Common myeloid progenitor, CD34-positive (primary cell): ENCODE data around the gene DPYD. TPM values are rescaled to one million over a fixed set of nuclear protein-coding genes. Genes with fewer than 3 reads are reported as not detected.

ENCODE experiments used
- CTCF ChIA-PET: fragments of 350-600 bp; sonication (Branson Sonifier 250); formaldehyde crosslinking; loops from one replicate; lab custom pipeline; 2021; ENCODE audit warnings: antibody characterized with exemption; lab: Charles Lee
- POLR2A ChIA-PET: fragments of 350-600 bp; sonication (Branson Sonifier 250); formaldehyde crosslinking; loops from one replicate; lab custom pipeline; 2021; ENCODE audit warnings: antibody characterized with exemption; lab: Charles Lee
- DNase-seq, 3 donors: peaks; one replicate each; pipeline versions ENCODE4 v3.0.0 to v3.0.0-alpha.2; 2013
- H3K27ac ChIP-seq, 2 experiments: 1 replicate in 1 of 2; 2 replicates in 1 of 2; pipeline ENCODE4 v1.7.0; 2013; ENCODE audit warnings: inconsistent platforms in 2 of 2, low read length in 2 of 2, mild to moderate bottlenecking in 2 of 2, low read depth in 1 of 2, moderate library complexity in 1 of 2; ENCODE audit not compliant: severe bottlenecking in 2 of 2, insufficient read depth in 1 of 2, poor library complexity in 1 of 2
- H3K27me3 ChIP-seq, 5 experiments: replicated peaks in 2 of 5; 1 replicate in 3 of 5; 2 replicates in 2 of 5; pipeline versions ENCODE4 v1.6.1 to v1.7.0; 2013; ENCODE audit warnings: low read length in 4 of 5, mild to moderate bottlenecking in 2 of 5, moderate library complexity in 2 of 5, inconsistent platforms in 1 of 5; ENCODE audit not compliant: insufficient read depth in 5 of 5, control insufficient read depth in 4 of 5
- H3K36me3 ChIP-seq, 4 experiments: 1 replicate in 2 of 4; 2 replicates in 2 of 4; pipeline versions ENCODE4 v1.6.1 to v1.7.0; 2013; ENCODE audit warnings: low read length in 3 of 4, control low read depth in 1 of 4, mild to moderate bottlenecking in 1 of 4; ENCODE audit not compliant: control insufficient read depth in 4 of 4, insufficient read depth in 4 of 4
- H3K4me1 ChIP-seq, 4 experiments: 1 replicate in 3 of 4; 2 replicates in 1 of 4; pipeline versions ENCODE4 v1.6.1 to v1.7.1; 2013; ENCODE audit warnings: low read length in 3 of 4, mild to moderate bottlenecking in 3 of 4, control low read depth in 1 of 4, inconsistent platforms in 1 of 4, moderate library complexity in 1 of 4; ENCODE audit not compliant: control insufficient read depth in 4 of 4, insufficient read depth in 4 of 4; ENCODE audit errors: control extremely low read depth in 1 of 4
- H3K4me3 ChIP-seq, 7 experiments: 1 replicate in 4 of 7; 2 replicates in 3 of 7; pipeline versions ENCODE4 v1.5.1 to v1.7.0; 2013; ENCODE audit warnings: mild to moderate bottlenecking in 7 of 7, low read length in 6 of 7, moderate library complexity in 6 of 7, inconsistent platforms in 2 of 7, low read depth in 2 of 7, control low read depth in 1 of 7; ENCODE audit not compliant: insufficient read depth in 4 of 7, control insufficient read depth in 1 of 7; ENCODE audit errors: extremely low read depth in 1 of 7
- H3K9me3 ChIP-seq, 5 experiments: 1 replicate in 4 of 5; 2 replicates in 1 of 5; pipeline versions ENCODE4 v1.6.1 to v1.7.1; 2013; ENCODE audit warnings: low read length in 4 of 5, mild to moderate bottlenecking in 2 of 5, inconsistent platforms in 1 of 5, low read depth in 1 of 5, moderate library complexity in 1 of 5; ENCODE audit not compliant: control insufficient read depth in 4 of 5, insufficient read depth in 2 of 5; ENCODE audit errors: control extremely low read depth in 1 of 5
- WGBS: methylation state at CpG from one replicate; pipeline ENCODE4 v1.1.5; 2013; ENCODE audit not compliant: insufficient coverage; 5-methylcytosine and 5-hydroxymethylcytosine counted together
- polyA plus RNA-seq: library from polyadenylated mRNA; unstranded; fragments of 120-200 nt; gene quantifications from one replicate; pipeline ENCODE4 v1.2.1, GENCODE V29; 2013

DPYD gene
- 38.0 TPM for polyA plus RNA-seq

GRCh38 chr1:97920832-97921571 is at the start of gene DPYD:
TSS of gene DPYD (minus strand) at chr1:97921034. CDS start at chr1:97920922, 112 bp downstream.
- ChIA-PET POLR2A (interaction anchor here (1.9 kb wide), 1 partner anchor 11 kb away, joined by 6 read pairs; no protein-coding TSS in a partner anchor), CTCF (interaction anchor here (1.4 to 1.5 kb wide), 3 partner anchors 21 to 56 kb away, joined by 3 read pairs; no protein-coding TSS in a partner anchor)
- H3K9me3 ChIP-seq = no peaks in the 10 kb centered on the region
- WGBS = 0% methylated on average over 42 of the region's 50 CpGs
- no peaks in the 10 kb centered on the region for H3K36me3 ChIP-seq
- peaks cover 24 to 38% (median 33%) of the 10 kb centered on the region in 4 experiments for H3K4me1 ChIP-seq
- no peaks in the 10 kb centered on the region for H3K27me3 ChIP-seq
- peak within 1 kb of the TSS; percentile 72 to 100 (median 91) for H3K4me3 ChIP-seq
- H3K27ac ChIP-seq = peak within 1 kb of the TSS; percentile 64 to 86
- DNase-seq = peak; percentile 92 to 97 (median 97)

- Histone ChIP-seq H3K9me3 (no peaks in the 10 kb centered on the region), H3K27me3 (no peaks in the 10 kb centered on the region), H3K4me3 (no peak overlapping the region), H3K27ac (no peak overlapping the region), H3K4me1 (no peaks in the 10 kb centered on the region), H3K36me3 (no peaks in the 10 kb centered on the region)
- POLR2A ChIA-PET = no interaction called here
- CTCF ChIA-PET = no interaction called here
- DNase-seq = no peak
These were observed 39.6 kb upstream of the DPYD start for GRCh38 chr1:97960470-97960869.

GRCh38 chr1:97947695-97948094 is 26.9 kb upstream of the DPYD start:
- Histone ChIP-seq H3K27me3 (no peaks in the 10 kb centered on the region), H3K36me3 (no peaks in the 10 kb centered on the region), H3K4me3 (no peak overlapping the region), H3K9me3 (no peaks in the 10 kb centered on the region), H3K4me1 (peaks cover 6 to 11% (median 10%) of the 10 kb centered on the region in 4 experiments), H3K27ac (no peak overlapping the region)
- WGBS = 100% methylated on average over 1 of the region's 3 CpGs
- ChIA-PET POLR2A (no interaction called here), CTCF (no interaction called here)
- no peak for DNase-seq

GRCh38 chr1:97943354-97943753 is 22.5 kb upstream of the DPYD start:
- Histone ChIP-seq H3K27me3 (no peaks in the 10 kb centered on the region), H3K36me3 (no peaks in the 10 kb centered on the region), H3K27ac (no peak overlapping the region), H3K4me3 (peak overlapping the region in 1 of 7 experiments; percentile 19), H3K4me1 (peaks cover 10 to 22% (median 15%) of the 10 kb centered on the region in 4 experiments), H3K9me3 (no peaks in the 10 kb centered on the region)
- 71% methylated on average over 4 of the region's 4 CpGs for WGBS
- ChIA-PET POLR2A (no interaction called here), CTCF (interaction anchor here (0.8 kb wide), 1 partner anchor 8 kb away, joined by 3 read pairs; no protein-coding TSS in a partner anchor)
- DNase-seq = no peak

GRCh38 chr1:97942161-97943123 is 21.6 kb upstream of the DPYD start:
- Histone ChIP-seq H3K27me3 (no peaks in the 10 kb centered on the region), H3K4me1 (peaks cover 10 to 30% (median 22%) of the 10 kb centered on the region in 4 experiments), H3K27ac (no peak overlapping the region), H3K36me3 (no peaks in the 10 kb centered on the region), H3K9me3 (no peaks in the 10 kb centered on the region), H3K4me3 (peak overlapping the region in 3 of 7 experiments; percentile 34 to 56 (median 49))
- ChIA-PET CTCF (interaction anchor here (0.8 kb wide), 1 partner anchor 9 kb away, joined by 3 read pairs; no protein-coding TSS in a partner anchor), POLR2A (no interaction called here)
- WGBS = no CpG with 5 or more reads among the region's 2 CpGs
- DNase-seq = peak in 2 of 3 donors; percentile 32 to 51

- POLR2A ChIA-PET = no interaction called here
- CTCF ChIA-PET = no interaction called here
- WGBS = 60% methylated on average over 3 of the region's 3 CpGs
- no peak overlapping the region for H3K4me3 ChIP-seq
- H3K36me3 ChIP-seq = no peaks in the 10 kb centered on the region
- no peak overlapping the region for H3K27ac ChIP-seq
- peak in 2 of 3 donors; percentile 17 to 32 for DNase-seq
- H3K9me3 ChIP-seq = no peaks in the 10 kb centered on the region
- peaks cover 4 to 24% (median 17%) of the 10 kb centered on the region in 4 experiments for H3K4me1 ChIP-seq
- H3K27me3 ChIP-seq = no peaks in the 10 kb centered on the region
These were observed 17.4 kb upstream of the DPYD start for GRCh38 chr1:97938285-97938642.
